Sigmoid colon (tissue), 7 donors: Measurements from ENCODE around the gene PLCH2. TPM values are rescaled to one million over a fixed set of nuclear protein-coding genes. Genes with fewer than 3 reads are reported as not detected.

Experiments
- DNase-seq: peaks from one replicate; pipeline ENCODE4 v3.0.0-alpha.2; 2019
- H3K27ac ChIP-seq, 4 donors: fragments of 200-600 bp; sonication (generic); one replicate each; pipeline ENCODE4 v1.5.1; 2016 to 2019; ENCODE audit warnings: mild to moderate bottlenecking in 1 of 4
- H3K27me3 ChIP-seq, 3 donors: fragments of 200-600 bp; sonication (generic); one replicate each; pipeline ENCODE4 v1.5.1; 2019; ENCODE audit warnings: mild to moderate bottlenecking in 1 of 3
- H3K36me3 ChIP-seq, 4 donors: fragments of 200-600 bp; sonication (generic); one replicate each; pipeline ENCODE4 v1.5.1; 2016 to 2019
- H3K4me1 ChIP-seq, 4 donors: fragments of 200-600 bp; sonication (generic); one replicate each; pipeline ENCODE4 v1.5.1; 2017 to 2019
- H3K4me3 ChIP-seq, 4 donors: fragments of 200-600 bp; sonication (generic); one replicate each; pipeline ENCODE4 v1.5.1; 2017 to 2019; ENCODE audit warnings: mild to moderate bottlenecking in 2 of 4, moderate library complexity in 1 of 4
- H3K9me3 ChIP-seq, 4 donors: fragments of 200-600 bp in 3 of 4; sonication (generic) in 3 of 4; one replicate each; pipeline versions ENCODE4 v1.5.1 to v1.6.1; 2013 to 2019
- EP300 ChIP-seq, 4 donors: sonication (generic); formaldehyde crosslinking; IDR thresholded peaks; one replicate each; pipeline ENCODE4 v1.6.1; 2017; ENCODE audit warnings: antibody characterized with exemption in 4 of 4
- POLR2A ChIP-seq, 2 donors: fragments of 450-650 bp; IDR thresholded peaks; one replicate each; pipeline ENCODE4 v1.6.1; 2016; ENCODE audit warnings: antibody characterized with exemption in 2 of 2, mild to moderate bottlenecking in 2 of 2, moderate library complexity in 2 of 2
- POLR2AphosphoS5 ChIP-seq, 4 donors: sonication (generic); formaldehyde crosslinking; IDR thresholded peaks; one replicate each; pipeline ENCODE4 v1.6.1; 2017; ENCODE audit warnings: antibody characterized with exemption in 4 of 4
- WGBS, 2 donors: extraction: QIAGEN DNeasy Blood & Tissue Kit; methylation state at CpG; one replicate each; pipeline ENCODE4 v1.1.7; 2013; 5-methylcytosine and 5-hydroxymethylcytosine counted together
- intact Hi-C: fragments of 100-400 bp; cut with DNase I; formaldehyde crosslinking; loops from one replicate; pipeline ENCODE4 v1.15.1; 2023
- polyA plus RNA-seq, 3 donors: library from polyadenylated mRNA; stranded (reverse); fragments of 200-250 nt; gene quantifications; one replicate each; pipeline ENCODE4 v1.2.3, GENCODE V29; 2013
- total RNA-seq, 4 donors: library from RNA; depleted of rRNA; stranded (reverse); fragments of >200 nt; gene quantifications; one replicate each; pipeline ENCODE4 v1.1.0, GENCODE V29; 2016
- TF ChIP-seq, protein P1 (sequence below), 4 experiments: fragments of 450-650 bp in 3 of 4; fragments of 200-600 bp in 1 of 4; IDR thresholded peaks; one replicate each; pipeline ENCODE4 v1.5.1; 2016 to 2019; ENCODE audit warnings: antibody characterized with exemption in 4 of 4, mild to moderate bottlenecking in 3 of 4, moderate library complexity in 2 of 4
- donor health status: healthy with polysubstance abuse.
- donor health status: Bipolar disorder and iron deficiency.
- donor health status: healthy.

The PLCH2 gene
- total and polyA plus RNA-seq, 7 donors: 0.54 to 3.8 (median 1.1) TPM; not detected in 2

DNA sequence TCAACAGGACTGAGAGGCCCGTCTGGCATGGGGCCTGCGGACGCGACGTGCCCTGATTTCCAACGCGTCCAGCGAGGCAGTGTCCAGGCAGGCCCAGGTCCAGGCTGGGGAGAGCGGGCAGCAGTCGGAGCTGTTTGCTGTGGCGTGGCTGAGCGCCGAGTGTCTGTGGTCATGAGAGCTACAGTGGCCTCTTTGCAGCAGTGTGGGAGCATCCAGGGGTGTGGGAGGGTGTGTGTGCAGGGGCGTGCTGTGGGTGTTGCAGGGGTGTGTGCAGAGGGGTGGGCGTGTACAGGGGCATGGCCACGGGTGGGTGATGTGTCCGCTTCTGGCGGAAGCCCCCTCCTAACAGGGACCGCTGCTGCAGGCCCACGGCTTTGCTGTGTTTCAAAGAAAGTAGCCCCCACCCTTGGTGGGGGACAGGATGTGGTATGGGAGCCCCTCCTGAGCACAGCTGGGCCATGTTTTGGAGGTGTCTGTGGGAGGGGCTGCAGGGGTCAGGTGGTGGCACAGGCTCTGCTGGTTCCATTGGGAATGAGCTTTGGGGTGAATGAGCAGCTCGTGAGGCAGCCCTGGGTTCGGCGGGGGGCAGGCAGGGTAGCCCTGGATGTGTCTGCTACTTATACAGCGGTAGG, 17.7 kb downstream of the PLCH2 start:
- Histone ChIP-seq H3K4me3 (no peak overlapping the region), H3K27ac (no peak overlapping the region), H3K9me3 (peaks cover 0 to 4% (median 0%) of the 10 kb centered on the region in 4 donors), H3K27me3 (peaks cover 0 to 45% (median 3%) of the 10 kb centered on the region in 3 donors), H3K36me3 (no peaks in the 10 kb centered on the region), H3K4me1 (peaks cover 0 to 11% (median 4%) of the 10 kb centered on the region in 4 donors)
- TF ChIP-seq POLR2A (IDR thresholded peaks at IDR 0.05) (no peak), POLR2AphosphoS5 (IDR thresholded peaks at IDR 0.05) (no peak), EP300 (IDR thresholded peaks at IDR 0.05) (no peak)
- TF ChIP-seq, protein P1, sequence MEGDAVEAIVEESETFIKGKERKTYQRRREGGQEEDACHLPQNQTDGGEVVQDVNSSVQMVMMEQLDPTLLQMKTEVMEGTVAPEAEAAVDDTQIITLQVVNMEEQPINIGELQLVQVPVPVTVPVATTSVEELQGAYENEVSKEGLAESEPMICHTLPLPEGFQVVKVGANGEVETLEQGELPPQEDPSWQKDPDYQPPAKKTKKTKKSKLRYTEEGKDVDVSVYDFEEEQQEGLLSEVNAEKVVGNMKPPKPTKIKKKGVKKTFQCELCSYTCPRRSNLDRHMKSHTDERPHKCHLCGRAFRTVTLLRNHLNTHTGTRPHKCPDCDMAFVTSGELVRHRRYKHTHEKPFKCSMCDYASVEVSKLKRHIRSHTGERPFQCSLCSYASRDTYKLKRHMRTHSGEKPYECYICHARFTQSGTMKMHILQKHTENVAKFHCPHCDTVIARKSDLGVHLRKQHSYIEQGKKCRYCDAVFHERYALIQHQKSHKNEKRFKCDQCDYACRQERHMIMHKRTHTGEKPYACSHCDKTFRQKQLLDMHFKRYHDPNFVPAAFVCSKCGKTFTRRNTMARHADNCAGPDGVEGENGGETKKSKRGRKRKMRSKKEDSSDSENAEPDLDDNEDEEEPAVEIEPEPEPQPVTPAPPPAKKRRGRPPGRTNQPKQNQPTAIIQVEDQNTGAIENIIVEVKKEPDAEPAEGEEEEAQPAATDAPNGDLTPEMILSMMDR (IDR thresholded peaks at IDR 0.05): no peak
- 51 to 52% methylated on average over 24 of the region's 24 CpGs for WGBS, 2 donors
- DNase-seq: no peak
- intact Hi-C loops: no loop called here

DNA sequence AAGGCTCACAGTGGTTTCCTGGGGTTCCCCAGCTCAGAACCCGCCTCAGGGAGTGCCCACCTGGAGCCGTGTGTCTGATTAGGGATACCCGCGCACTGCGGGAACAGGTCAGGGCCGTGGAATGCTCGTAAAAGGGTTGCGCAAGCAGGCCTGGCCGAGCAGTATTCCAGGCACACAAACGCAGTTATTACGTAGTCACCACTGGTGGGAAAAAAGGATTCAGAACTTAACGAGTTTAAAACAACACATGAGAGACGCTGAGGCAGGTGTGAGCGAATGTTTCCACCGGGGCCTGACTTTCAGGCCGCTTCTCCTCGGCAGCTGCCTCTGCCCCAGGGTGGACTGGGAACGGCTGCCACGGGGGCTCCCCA, 18.2 kb downstream of the PLCH2 start:
- peak; percentile 78 for DNase-seq
- 10 to 45% methylated on average over 19 of the region's 19 CpGs for WGBS, 2 donors
- TF ChIP-seq, protein P1 (IDR thresholded peaks at IDR 0.05): no peak
- TF ChIP-seq POLR2A (IDR thresholded peaks at IDR 0.05): no peak
- TF ChIP-seq EP300 (IDR thresholded peaks at IDR 0.05): peak in 1 of 4 donors; percentile 36
- TF ChIP-seq POLR2AphosphoS5 (IDR thresholded peaks at IDR 0.05): peak in 2 of 4 donors; percentile 21 to 62
- no peak overlapping the region for H3K4me3 ChIP-seq
- H3K36me3 ChIP-seq: no peaks in the 10 kb centered on the region
- H3K4me1 ChIP-seq: peaks cover 0 to 11% (median 4%) of the 10 kb centered on the region in 4 donors
- intact Hi-C loops: no loop called here
- H3K9me3 ChIP-seq: no peaks in the 10 kb centered on the region
- peaks cover 0 to 50% (median 3%) of the 10 kb centered on the region in 3 donors for H3K27me3 ChIP-seq
- no peak overlapping the region for H3K27ac ChIP-seq

GRCh38 chr1:2495026-2495425, 18.9 kb downstream of the PLCH2 start:
- Histone ChIP-seq H3K27me3 (peaks cover 0 to 57% (median 3%) of the 10 kb centered on the region in 3 donors), H3K27ac (no peak overlapping the region), H3K4me1 (peaks cover 0 to 11% (median 4%) of the 10 kb centered on the region in 4 donors), H3K36me3 (no peaks in the 10 kb centered on the region), H3K9me3 (no peaks in the 10 kb centered on the region), H3K4me3 (no peak overlapping the region)
- intact Hi-C loops: no loop called here
- WGBS, 2 donors: 89 to 93% methylated on average over 12 of the region's 12 CpGs
- DNase-seq: no peak
- TF ChIP-seq EP300 (IDR thresholded peaks at IDR 0.05): no peak
- TF ChIP-seq, protein P1 (IDR thresholded peaks at IDR 0.05): no peak
- TF ChIP-seq POLR2AphosphoS5 (IDR thresholded peaks at IDR 0.05): no peak
- no peak for TF ChIP-seq POLR2A (IDR thresholded peaks at IDR 0.05)

DNA sequence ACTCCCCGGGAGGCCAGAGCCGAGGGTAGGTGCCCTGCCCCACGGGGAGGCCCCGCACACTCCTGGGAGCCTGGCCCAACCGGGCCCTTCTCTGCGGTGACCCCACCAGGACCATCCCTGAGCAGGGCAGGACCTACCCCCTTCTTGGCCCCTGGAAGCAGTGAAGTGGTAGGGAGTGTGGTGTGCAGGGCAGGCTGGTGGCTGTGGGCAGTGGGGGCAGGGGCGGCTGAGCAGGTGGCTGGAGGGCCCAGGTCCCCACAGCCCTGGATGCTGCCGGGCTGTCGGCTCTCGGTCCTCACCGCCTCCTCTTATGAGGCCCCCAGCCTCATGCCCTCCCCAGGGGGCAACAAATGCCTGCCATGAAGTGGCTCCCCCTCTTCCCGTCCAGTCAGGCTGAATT, 19.5 kb downstream of the PLCH2 start:
- Histone ChIP-seq H3K9me3 (no peaks in the 10 kb centered on the region), H3K4me1 (peaks cover 0 to 11% (median 4%) of the 10 kb centered on the region in 4 donors), H3K36me3 (no peaks in the 10 kb centered on the region), H3K27ac (no peak overlapping the region), H3K4me3 (no peak overlapping the region), H3K27me3 (peaks cover 0 to 58% (median 3%) of the 10 kb centered on the region in 3 donors)
- intact Hi-C loops: no loop called here
- TF ChIP-seq POLR2A (IDR thresholded peaks at IDR 0.05) (no peak), POLR2AphosphoS5 (IDR thresholded peaks at IDR 0.05) (no peak), EP300 (IDR thresholded peaks at IDR 0.05) (no peak)
- TF ChIP-seq, protein P1 (IDR thresholded peaks at IDR 0.05): no peak
- DNase-seq: no peak
- 80 to 94% methylated on average over 12 of the region's 12 CpGs for WGBS, 2 donors
